HepG2 (cell line): Measurements from ENCODE around the gene CYP27A1. TPM values are rescaled to one million over a fixed set of nuclear protein-coding genes. Genes with fewer than 3 reads are reported as not detected.
A peak's percentile ranks its signal among the peaks of the same experiment; 100 is the strongest.

Experiments used
- ARNTL ChIP-seq: sonication (generic); formaldehyde crosslinking; IDR thresholded peaks from 2 replicates; pipeline ENCODE4 v1.4.0; 2020; ENCODE audit warnings: mild to moderate bottlenecking, missing genetic modification reagents
- CCAR2 ChIP-seq: fragments of 200-400 bp; formaldehyde crosslinking; optimal IDR thresholded peaks from 2 replicates; pipeline ENCODE3; 2018; ENCODE audit warnings: low read depth, mild to moderate bottlenecking, low read length, moderate library complexity
- FIP1L1 ChIP-seq: fragments of 200-400 bp; formaldehyde crosslinking; IDR thresholded peaks from 2 replicates; pipeline ENCODE4 v1.6.1; 2018; ENCODE audit warnings: low read depth, mild to moderate bottlenecking, low read length, moderate library complexity, borderline replicate concordance; ENCODE audit not compliant: insufficient read depth
- GATA4 ChIP-seq: sonication (generic); IDR thresholded peaks from 2 replicates; pipeline ENCODE4 v1.6.1; 2016; ENCODE audit warnings: antibody characterized with exemption, low read depth, borderline replicate concordance
- GATAD2A ChIP-seq: IDR thresholded peaks from 2 replicates; pipeline ENCODE4 v1.6.1; 2016
- HMGA1 ChIP-seq: sonication (generic); formaldehyde crosslinking; conservative IDR thresholded peaks from 2 replicates; pipeline ENCODE4 v1.4.0; 2020; ENCODE audit warnings: missing genetic modification reagents
- JARID2 ChIP-seq: sonication (generic); formaldehyde crosslinking; IDR thresholded peaks from 2 replicates; pipeline ENCODE4 v1.8.1; 2023; ENCODE audit warnings: missing genetic modification reagents, inconsistent platforms; ENCODE audit not compliant: insufficient replicate concordance
- PHF5A ChIP-seq: IDR thresholded peaks from one replicate; pipeline ENCODE4 v1.6.1; 2018; ENCODE audit warnings: low read depth, missing genetic modification reagents; ENCODE audit not compliant: unreplicated experiment
- PPARG ChIP-seq: conservative IDR thresholded peaks from 2 replicates; pipeline ENCODE4 v1.6.1; 2016; ENCODE audit warnings: missing biosample characterization, missing genetic modification reagents
- PRPF4 ChIP-seq: fragments of 200-400 bp; formaldehyde crosslinking; IDR thresholded peaks from 2 replicates; pipeline ENCODE4 v1.6.1; 2016; ENCODE audit warnings: low read length, low read depth; ENCODE audit not compliant: poor library complexity, severe bottlenecking
- SNRNP70 ChIP-seq: fragments of 200-400 bp; formaldehyde crosslinking; IDR thresholded peaks from 2 replicates; pipeline ENCODE4 v1.6.1; 2017; ENCODE audit warnings: mild to moderate bottlenecking, low read depth, low read length, moderate library complexity
- TAF1 ChIP-seq: sonication (generic); formaldehyde crosslinking; IDR thresholded peaks from 2 replicates; pipeline ENCODE4 v1.4.0; 2020; ENCODE audit warnings: missing genetic modification reagents
- TAF15 ChIP-seq: fragments of 200-400 bp; formaldehyde crosslinking; IDR thresholded peaks from one replicate; pipeline ENCODE4 v1.6.1; 2018; ENCODE audit warnings: mild to moderate bottlenecking, low read depth, low read length; ENCODE audit not compliant: poor library complexity, severe bottlenecking
- ZEB1 ChIP-seq: IDR thresholded peaks from 2 replicates; pipeline ENCODE4 v1.6.1; 2012; ENCODE audit warnings: mild to moderate bottlenecking, low read depth, inconsistent platforms; ENCODE audit not compliant: insufficient replicate concordance
- ZFP36L2 ChIP-seq: sonication (generic); formaldehyde crosslinking; IDR thresholded peaks from 2 replicates; pipeline ENCODE4 v1.4.0; 2020; ENCODE audit warnings: missing genetic modification reagents
- ZNF770 ChIP-seq: sonication (generic); formaldehyde crosslinking; IDR thresholded peaks from 2 replicates; pipeline ENCODE4 v1.5.0; 2020; ENCODE audit warnings: mild to moderate bottlenecking, missing genetic modification reagents
- polyA plus RNA-seq, 8 experiments: library from polyadenylated mRNA; depleted of rRNA in 3 of 8; stranded (reverse) in 7 of 8; unstranded in 1 of 8; fragments of >200 nt; fragmentation: Illumina TruSeq in 4 of 8; extraction: Trizol in 4 of 8; gene quantifications; 2 replicates each; pipeline versions ENCODE4 v1.2.1 to v1.2.3, GENCODE V29; 2011 to 2016; ENCODE audit warnings: low read depth in 4 of 8, missing spikeins in 1 of 8, mixed read lengths in 1 of 8; ENCODE audit not compliant: insufficient read depth in 1 of 8
- total RNA-seq, 5 experiments: library from RNA; depleted of rRNA; stranded (reverse); fragments of >200 nt; fragmentation: Illumina TruSeq; extraction: Trizol; gene quantifications; 2 replicates each; pipeline ENCODE4 v1.2.3, GENCODE V29; 2016; ENCODE audit warnings: low read depth in 1 of 5
- TF ChIP-seq, protein P1 (sequence below): sonication (generic); formaldehyde crosslinking; IDR thresholded peaks from 2 replicates; pipeline ENCODE4 v1.4.0; 2020; ENCODE audit warnings: low read depth, missing genetic modification reagents
- TF ChIP-seq, protein P2 (sequence below): fragments of 450-650 bp; IDR thresholded peaks from 2 replicates; pipeline ENCODE4 v1.6.1; 2016
- TF ChIP-seq, protein P3 (sequence below): sonication (generic); formaldehyde crosslinking; IDR thresholded peaks from 2 replicates; pipeline ENCODE4 v1.4.0; 2020; ENCODE audit warnings: missing genetic modification reagents

CYP27A1 gene
- total and polyA plus RNA-seq, 2 of the 13 experiments (the other 11 are each of a cell fraction or from before 2014, with no cell fraction given) = 157 to 266 TPM

DNA sequence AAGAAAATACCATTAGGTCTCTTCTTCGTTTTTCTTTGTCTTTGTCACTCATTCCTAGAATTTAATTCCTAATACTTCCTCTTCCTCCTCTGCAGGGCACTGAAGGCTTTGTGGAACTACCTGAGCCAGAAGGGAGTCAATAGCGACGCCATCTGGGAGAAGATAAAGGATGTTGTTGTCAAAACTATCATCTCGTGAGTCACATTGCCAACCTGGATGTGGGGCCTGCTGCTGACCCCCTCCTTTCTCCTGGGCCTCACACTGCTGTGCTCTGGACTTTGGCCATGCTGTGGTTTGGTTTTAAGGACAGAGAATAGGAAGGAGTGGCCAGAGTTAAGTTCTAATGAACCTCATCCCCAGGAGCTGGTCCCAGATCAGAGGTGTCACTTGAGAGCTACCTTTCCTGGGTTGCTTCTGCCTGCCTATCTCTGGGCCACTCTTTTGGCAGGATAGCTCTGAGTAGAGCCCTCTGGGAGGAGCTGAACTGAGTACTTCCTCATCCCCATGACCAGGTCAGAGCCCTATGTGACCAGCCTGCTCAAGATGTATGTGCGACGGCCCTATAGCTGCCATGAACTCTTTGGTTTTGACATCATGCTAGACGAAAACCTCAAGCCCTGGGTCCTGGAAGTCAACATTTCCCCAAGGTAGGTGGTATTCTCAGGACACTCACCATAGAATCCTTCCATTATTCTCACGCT, 33.1 kb upstream of the CYP27A1 start (continued):
- TF ChIP-seq ARNTL (CRISPR knock-in tag) = peak; percentile 54; the same call in 1 of the 2 replicates
- TF ChIP-seq GATAD2A (CRISPR knock-in tag) = peak; percentile 98
- TF ChIP-seq GATA4 = no peak
- no peak for TF ChIP-seq PRPF4
- TF ChIP-seq TAF15 = no peak
- peak; percentile 39 for TF ChIP-seq PHF5A (CRISPR knock-in tag)
- TF ChIP-seq FIP1L1 = no peak
- TF ChIP-seq SNRNP70 = no peak
- TF ChIP-seq PPARG (CRISPR knock-in tag) = 0 out of 2 replicates have a peak, but pooled peaks have one; percentile 8
- TF ChIP-seq HMGA1 (CRISPR knock-in tag) = no peak
- TF ChIP-seq, protein P1, sequence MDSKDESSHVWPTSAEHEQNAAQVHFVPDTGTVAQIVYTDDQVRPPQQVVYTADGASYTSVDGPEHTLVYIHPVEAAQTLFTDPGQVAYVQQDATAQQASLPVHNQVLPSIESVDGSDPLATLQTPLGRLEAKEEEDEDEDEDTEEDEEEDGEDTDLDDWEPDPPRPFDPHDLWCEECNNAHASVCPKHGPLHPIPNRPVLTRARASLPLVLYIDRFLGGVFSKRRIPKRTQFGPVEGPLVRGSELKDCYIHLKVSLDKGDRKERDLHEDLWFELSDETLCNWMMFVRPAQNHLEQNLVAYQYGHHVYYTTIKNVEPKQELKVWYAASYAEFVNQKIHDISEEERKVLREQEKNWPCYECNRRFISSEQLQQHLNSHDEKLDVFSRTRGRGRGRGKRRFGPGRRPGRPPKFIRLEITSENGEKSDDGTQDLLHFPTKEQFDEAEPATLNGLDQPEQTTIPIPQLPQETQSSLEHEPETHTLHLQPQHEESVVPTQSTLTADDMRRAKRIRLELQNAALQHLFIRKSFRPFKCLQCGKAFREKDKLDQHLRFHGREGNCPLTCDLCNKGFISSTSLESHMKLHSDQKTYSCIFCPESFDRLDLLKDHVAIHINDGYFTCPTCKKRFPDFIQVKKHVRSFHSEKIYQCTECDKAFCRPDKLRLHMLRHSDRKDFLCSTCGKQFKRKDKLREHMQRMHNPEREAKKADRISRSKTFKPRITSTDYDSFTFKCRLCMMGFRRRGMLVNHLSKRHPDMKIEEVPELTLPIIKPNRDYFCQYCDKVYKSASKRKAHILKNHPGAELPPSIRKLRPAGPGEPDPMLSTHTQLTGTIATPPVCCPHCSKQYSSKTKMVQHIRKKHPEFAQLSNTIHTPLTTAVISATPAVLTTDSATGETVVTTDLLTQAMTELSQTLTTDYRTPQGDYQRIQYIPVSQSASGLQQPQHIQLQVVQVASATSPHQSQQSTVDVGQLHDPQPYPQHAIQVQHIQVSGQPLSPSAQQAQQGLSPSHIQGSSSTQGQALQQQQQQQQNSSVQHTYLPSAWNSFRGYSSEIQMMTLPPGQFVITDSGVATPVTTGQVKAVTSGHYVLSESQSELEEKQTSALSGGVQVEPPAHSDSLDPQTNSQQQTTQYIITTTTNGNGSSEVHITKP (CRISPR knock-in tag) = peak; percentile 50; the same call in 1 of the 2 replicates
- TF ChIP-seq ZNF770 (CRISPR knock-in tag) = no peak
- TF ChIP-seq ZEB1 = peak; percentile 80
- TF ChIP-seq JARID2 (CRISPR knock-in tag) = no peak
- TF ChIP-seq, protein P2, sequence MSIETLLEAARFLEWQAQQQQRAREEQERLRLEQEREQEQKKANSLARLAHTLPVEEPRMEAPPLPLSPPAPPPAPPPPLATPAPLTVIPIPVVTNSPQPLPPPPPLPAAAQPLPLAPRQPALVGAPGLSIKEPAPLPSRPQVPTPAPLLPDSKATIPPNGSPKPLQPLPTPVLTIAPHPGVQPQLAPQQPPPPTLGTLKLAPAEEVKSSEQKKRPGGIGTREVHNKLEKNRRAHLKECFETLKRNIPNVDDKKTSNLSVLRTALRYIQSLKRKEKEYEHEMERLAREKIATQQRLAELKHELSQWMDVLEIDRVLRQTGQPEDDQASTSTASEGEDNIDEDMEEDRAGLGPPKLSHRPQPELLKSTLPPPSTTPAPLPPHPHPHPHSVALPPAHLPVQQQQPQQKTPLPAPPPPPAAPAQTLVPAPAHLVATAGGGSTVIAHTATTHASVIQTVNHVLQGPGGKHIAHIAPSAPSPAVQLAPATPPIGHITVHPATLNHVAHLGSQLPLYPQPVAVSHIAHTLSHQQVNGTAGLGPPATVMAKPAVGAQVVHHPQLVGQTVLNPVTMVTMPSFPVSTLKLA = 0 out of 2 replicates have a peak, but pooled peaks have one; percentile 43
- TF ChIP-seq CCAR2 = peak; percentile 69
- TF ChIP-seq ZFP36L2 (CRISPR knock-in tag) = no peak
- TF ChIP-seq, protein P3, sequence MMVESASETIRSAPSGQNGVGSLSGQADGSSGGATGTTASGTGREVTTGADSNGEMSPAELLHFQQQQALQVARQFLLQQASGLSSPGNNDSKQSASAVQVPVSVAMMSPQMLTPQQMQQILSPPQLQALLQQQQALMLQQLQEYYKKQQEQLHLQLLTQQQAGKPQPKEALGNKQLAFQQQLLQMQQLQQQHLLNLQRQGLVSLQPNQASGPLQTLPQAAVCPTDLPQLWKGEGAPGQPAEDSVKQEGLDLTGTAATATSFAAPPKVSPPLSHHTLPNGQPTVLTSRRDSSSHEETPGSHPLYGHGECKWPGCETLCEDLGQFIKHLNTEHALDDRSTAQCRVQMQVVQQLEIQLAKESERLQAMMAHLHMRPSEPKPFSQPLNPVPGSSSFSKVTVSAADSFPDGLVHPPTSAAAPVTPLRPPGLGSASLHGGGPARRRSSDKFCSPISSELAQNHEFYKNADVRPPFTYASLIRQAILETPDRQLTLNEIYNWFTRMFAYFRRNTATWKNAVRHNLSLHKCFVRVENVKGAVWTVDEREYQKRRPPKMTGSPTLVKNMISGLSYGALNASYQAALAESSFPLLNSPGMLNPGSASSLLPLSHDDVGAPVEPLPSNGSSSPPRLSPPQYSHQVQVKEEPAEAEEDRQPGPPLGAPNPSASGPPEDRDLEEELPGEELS = peak; percentile 87
- no peak for TF ChIP-seq TAF1 (CRISPR knock-in tag)
